Left ventricle myocardium inferior (tissue), 1 donor: Measurements from ENCODE around the gene LMNTD2. TPM values are rescaled to one million over a fixed set of nuclear protein-coding genes. Genes with fewer than 3 reads are reported as not detected.

Source experiments
- DNase-seq: peaks from one replicate; pipeline ENCODE4 v3.0.0-alpha.2; 2020
- H3K27ac ChIP-seq: fragments of 200-600 bp; replicated peaks from 2 replicates; pipeline ENCODE4 v1.8.0; 2021
- H3K27me3 ChIP-seq: fragments of 200-600 bp; 2 replicates; pipeline ENCODE4 v1.8.0; 2021; ENCODE audit warnings: low read depth
- H3K36me3 ChIP-seq: fragments of 200-600 bp; 2 replicates; pipeline ENCODE4 v1.8.0; 2021
- H3K4me1 ChIP-seq: fragments of 200-600 bp; 2 replicates; pipeline ENCODE4 v1.8.0; 2021
- H3K4me3 ChIP-seq: fragments of 200-600 bp; 2 replicates; pipeline ENCODE4 v1.8.0; 2021; ENCODE audit warnings: mild to moderate bottlenecking, moderate library complexity
- H3K9me3 ChIP-seq: fragments of 200-600 bp; replicated peaks from 2 replicates; pipeline ENCODE4 v1.8.0; 2021
- intact Hi-C: fragments of 100-400 bp; cut with micrococcal nuclease; formaldehyde crosslinking; loops from one replicate; pipeline ENCODE4 v1.11.0; 2022
- total RNA-seq: library from RNA; stranded (reverse); fragmentation: NEBNext Ultra II Directional; extraction: Animal tissue kit (Norgen Biotek cat#: 25700); gene quantifications from one replicate; pipeline ENCODE4 v1.2.1, GENCODE V29; 2021
- TF ChIP-seq, protein P1 (sequence below): fragments of 200-600 bp; IDR thresholded peaks from 2 replicates; pipeline ENCODE4 v1.8.0; 2021; ENCODE audit warnings: antibody characterized with exemption, mild to moderate bottlenecking, borderline replicate concordance
- donor health status: DM: no; HTN: yes; CAD: no; lungs with severe emphysema.

Gene LMNTD2
- total RNA-seq, 1 donor from 2014 or later = 0.52 TPM

- no peak overlapping the region for H3K27ac ChIP-seq
- TF ChIP-seq, protein P1, sequence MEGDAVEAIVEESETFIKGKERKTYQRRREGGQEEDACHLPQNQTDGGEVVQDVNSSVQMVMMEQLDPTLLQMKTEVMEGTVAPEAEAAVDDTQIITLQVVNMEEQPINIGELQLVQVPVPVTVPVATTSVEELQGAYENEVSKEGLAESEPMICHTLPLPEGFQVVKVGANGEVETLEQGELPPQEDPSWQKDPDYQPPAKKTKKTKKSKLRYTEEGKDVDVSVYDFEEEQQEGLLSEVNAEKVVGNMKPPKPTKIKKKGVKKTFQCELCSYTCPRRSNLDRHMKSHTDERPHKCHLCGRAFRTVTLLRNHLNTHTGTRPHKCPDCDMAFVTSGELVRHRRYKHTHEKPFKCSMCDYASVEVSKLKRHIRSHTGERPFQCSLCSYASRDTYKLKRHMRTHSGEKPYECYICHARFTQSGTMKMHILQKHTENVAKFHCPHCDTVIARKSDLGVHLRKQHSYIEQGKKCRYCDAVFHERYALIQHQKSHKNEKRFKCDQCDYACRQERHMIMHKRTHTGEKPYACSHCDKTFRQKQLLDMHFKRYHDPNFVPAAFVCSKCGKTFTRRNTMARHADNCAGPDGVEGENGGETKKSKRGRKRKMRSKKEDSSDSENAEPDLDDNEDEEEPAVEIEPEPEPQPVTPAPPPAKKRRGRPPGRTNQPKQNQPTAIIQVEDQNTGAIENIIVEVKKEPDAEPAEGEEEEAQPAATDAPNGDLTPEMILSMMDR = no peak
- no peak for DNase-seq
- peaks cover 43% of the 10 kb centered on the region for H3K27me3 ChIP-seq
- H3K9me3 ChIP-seq = no peaks in the 10 kb centered on the region
- no peak overlapping the region for H3K4me3 ChIP-seq
- H3K36me3 ChIP-seq = no peaks in the 10 kb centered on the region
- H3K4me1 ChIP-seq = peaks cover 14% of the 10 kb centered on the region
- intact Hi-C loops = no loop called here
These were observed 19.1 kb downstream of the LMNTD2 start for GRCh38 chr11:541433-541885.

- Histone ChIP-seq H3K36me3 (no peaks in the 10 kb centered on the region), H3K4me3 (no peak overlapping the region), H3K27ac (no peak overlapping the region), H3K27me3 (peaks cover 44% of the 10 kb centered on the region), H3K9me3 (no peaks in the 10 kb centered on the region), H3K4me1 (peaks cover 21% of the 10 kb centered on the region)
- TF ChIP-seq, protein P1 = no peak
- intact Hi-C loops = no loop called here
- DNase-seq = peak; percentile 16
These were observed 19.7 kb downstream of the LMNTD2 start for GRCh38 chr11:540583-541432.

DNA sequence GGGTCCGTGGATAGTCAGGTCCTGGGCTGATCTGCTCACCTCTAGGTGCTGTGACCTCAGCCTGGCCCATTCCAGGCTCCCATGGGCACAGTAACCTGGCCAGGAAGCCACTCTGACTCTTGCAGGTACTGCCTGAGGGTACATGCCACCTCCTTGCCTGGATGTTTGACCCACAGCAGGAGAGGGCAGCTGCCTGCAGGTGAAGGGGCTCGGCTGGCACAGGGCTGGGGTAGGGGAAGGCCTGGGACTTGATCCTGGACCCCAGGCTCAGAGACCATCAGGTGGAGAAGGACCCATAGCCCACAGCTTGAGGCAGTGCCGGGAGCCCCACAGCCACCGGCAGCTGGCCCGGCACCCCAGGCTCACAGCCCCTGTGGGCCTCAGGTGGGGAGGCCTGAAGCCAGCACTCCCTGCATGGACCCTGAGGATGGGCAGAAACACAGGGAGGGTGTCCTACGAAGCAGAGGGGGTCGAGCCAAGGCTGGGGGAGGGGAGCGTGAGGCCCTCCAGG, 20.5 kb downstream of the LMNTD2 start:
- Histone ChIP-seq H3K36me3 (no peaks in the 10 kb centered on the region), H3K4me1 (peaks cover 23% of the 10 kb centered on the region), H3K27me3 (peaks cover 40% of the 10 kb centered on the region), H3K27ac (no peak overlapping the region), H3K4me3 (no peak overlapping the region), H3K9me3 (no peaks in the 10 kb centered on the region)
- no peak for DNase-seq
- intact Hi-C loops = no loop called here
- TF ChIP-seq, protein P1 = no peak

DNA sequence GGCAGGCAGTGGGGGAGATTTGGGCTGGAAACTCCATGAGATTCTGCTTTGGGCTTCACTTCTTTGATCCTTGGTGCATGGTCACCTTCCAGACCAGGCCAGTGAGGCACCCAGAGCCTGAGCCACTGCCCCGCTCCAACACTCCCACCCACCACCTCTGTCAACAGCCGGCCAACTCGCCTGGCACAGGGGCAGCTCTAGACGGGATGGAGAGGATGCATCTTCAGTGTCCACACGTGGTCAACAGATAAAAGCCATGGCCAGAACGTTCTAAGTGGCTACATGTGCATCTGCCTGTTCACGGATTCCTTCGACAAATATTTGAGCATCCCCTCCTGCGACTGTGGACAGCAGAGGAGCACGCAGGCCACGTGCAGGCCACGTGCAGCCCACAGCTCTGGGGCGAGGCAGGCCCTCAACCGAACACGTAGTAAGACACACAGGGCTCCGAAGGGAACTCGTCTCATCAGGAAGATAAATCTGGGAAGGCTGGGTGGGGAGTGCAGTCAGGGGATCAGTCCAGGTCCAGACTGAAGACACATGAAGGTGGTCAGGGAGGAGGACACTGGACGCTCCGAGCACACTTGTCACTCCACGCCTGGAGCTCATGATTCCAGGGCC, 22.0 kb downstream of the LMNTD2 start:
- no peak overlapping the region for H3K27ac ChIP-seq
- peaks cover 37% of the 10 kb centered on the region for H3K27me3 ChIP-seq
- no peaks in the 10 kb centered on the region for H3K9me3 ChIP-seq
- peaks cover 37% of the 10 kb centered on the region for H3K4me1 ChIP-seq
- intact Hi-C loops = no loop called here
- TF ChIP-seq, protein P1 = no peak
- peaks cover 2% of the 10 kb centered on the region for H3K36me3 ChIP-seq
- peak; percentile 11 for DNase-seq
- no peak overlapping the region for H3K4me3 ChIP-seq

DNA sequence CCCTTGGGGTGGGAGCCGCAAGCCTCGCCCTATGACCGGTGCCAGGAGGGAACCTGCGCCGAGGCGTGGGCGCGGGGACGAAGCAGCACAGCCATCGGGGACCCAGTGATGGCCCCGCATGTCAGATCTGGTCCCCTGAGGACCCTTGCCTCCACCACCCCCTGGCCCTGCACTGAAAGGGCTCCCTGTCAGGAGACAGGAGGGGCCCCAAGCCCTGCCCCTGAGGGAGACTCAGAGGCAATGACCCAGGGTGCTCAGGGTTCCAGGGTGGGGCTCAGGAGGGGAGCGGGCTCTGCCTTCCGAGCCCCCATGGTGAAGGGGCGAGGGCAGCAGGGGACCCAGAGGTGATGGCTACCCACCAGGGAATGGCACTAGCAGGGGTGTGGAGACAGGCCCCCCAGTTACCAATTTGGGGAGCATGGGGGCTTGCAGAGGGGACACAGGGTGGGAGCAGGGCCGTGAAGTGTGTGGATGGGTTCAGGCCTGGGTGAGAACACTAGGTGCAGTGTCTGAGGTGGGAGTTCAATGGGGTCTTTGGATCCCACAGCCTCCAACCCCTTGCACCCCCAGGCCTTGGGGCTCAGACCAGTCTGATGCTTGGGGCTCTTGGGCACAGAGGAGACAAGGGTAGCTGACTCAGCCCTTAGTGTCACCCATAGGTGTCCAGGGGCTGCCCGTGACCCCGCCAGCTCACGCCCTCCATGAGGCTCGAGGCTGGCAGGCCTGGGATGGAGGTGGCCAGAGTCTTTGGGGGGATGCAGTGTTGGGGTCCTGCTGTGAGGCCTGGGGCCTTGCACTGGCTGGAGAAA, 22.7 kb downstream of the LMNTD2 start:
- peaks cover 37% of the 10 kb centered on the region for H3K27me3 ChIP-seq
- intact Hi-C loops = no loop called here
- DNase-seq = peak; percentile 11
- H3K27ac ChIP-seq = no peak overlapping the region
- H3K4me3 ChIP-seq = peak overlapping the region; percentile 94
- peaks cover 9% of the 10 kb centered on the region for H3K36me3 ChIP-seq
- H3K4me1 ChIP-seq = peaks cover 44% of the 10 kb centered on the region
- H3K9me3 ChIP-seq = no peaks in the 10 kb centered on the region
- TF ChIP-seq, protein P1 = no peak
